HL-60 (cell line): ENCODE data around the gene ABAT.
A peak's percentile ranks its signal among the peaks of the same experiment; 100 is the strongest.

Source experiments
- DNase-seq, 2 experiments: peaks; one replicate each; pipeline ENCODE4 v3.0.0-alpha.2; 2010 to 2020; ENCODE audit warnings: low read depth in 1 of 2, low spot score in 1 of 2
- H3K27ac ChIP-seq: fragments of 250-450 bp; sonication (Bioruptor Pico); replicated peaks from 2 replicates; pipeline ENCODE4 v1.5.1; 2020; ENCODE audit warnings: mild to moderate bottlenecking, moderate library complexity
- H3K27me3 ChIP-seq: fragments of 250-450 bp; sonication (Bioruptor Pico); 2 replicates; pipeline ENCODE4 v1.5.1; 2021; ENCODE audit warnings: mild to moderate bottlenecking, moderate library complexity; ENCODE audit not compliant: insufficient read depth, poor library complexity, severe bottlenecking
- H3K4me3 ChIP-seq: replicated peaks from 2 replicates; pipeline ENCODE4 v1.5.1; 2011; ENCODE audit warnings: mild to moderate bottlenecking, control low read depth, low read length; ENCODE audit not compliant: insufficient read depth
- GABPA ChIP-seq: IDR thresholded peaks from 2 replicates; pipeline ENCODE4 v1.6.1; 2012; ENCODE audit warnings: low read depth
- POLR2AphosphoS5 ChIP-seq: IDR thresholded peaks from 2 replicates; pipeline ENCODE4 v1.6.1; 2012; ENCODE audit warnings: low read depth
- REST ChIP-seq: IDR thresholded peaks from 2 replicates; pipeline ENCODE4 v1.6.1; 2012; ENCODE audit warnings: low read depth; ENCODE audit not compliant: insufficient replicate concordance
- SPI1 ChIP-seq: IDR thresholded peaks from 2 replicates; pipeline ENCODE4 v1.6.1; 2012; ENCODE audit warnings: low read depth, mild to moderate bottlenecking, borderline replicate concordance
- long read RNA-seq: library from polyadenylated mRNA; unstranded; transcript quantifications from one replicate; pipeline ENCODE4 v2.0.0, GENCODE V29; 2020
- TF ChIP-seq, protein P1 (sequence below): IDR thresholded peaks from one replicate; pipeline ENCODE4 v1.5.1; 2011; ENCODE audit warnings: low read length, control low read depth, inconsistent platforms; ENCODE audit not compliant: insufficient read depth

Gene ABAT
- long read RNA-seq, partial matches to known transcripts, result 0 of 5 reads
- long read RNA-seq, other reads (novel, unspliced or antisense), result 5 of 5 reads

DNA sequence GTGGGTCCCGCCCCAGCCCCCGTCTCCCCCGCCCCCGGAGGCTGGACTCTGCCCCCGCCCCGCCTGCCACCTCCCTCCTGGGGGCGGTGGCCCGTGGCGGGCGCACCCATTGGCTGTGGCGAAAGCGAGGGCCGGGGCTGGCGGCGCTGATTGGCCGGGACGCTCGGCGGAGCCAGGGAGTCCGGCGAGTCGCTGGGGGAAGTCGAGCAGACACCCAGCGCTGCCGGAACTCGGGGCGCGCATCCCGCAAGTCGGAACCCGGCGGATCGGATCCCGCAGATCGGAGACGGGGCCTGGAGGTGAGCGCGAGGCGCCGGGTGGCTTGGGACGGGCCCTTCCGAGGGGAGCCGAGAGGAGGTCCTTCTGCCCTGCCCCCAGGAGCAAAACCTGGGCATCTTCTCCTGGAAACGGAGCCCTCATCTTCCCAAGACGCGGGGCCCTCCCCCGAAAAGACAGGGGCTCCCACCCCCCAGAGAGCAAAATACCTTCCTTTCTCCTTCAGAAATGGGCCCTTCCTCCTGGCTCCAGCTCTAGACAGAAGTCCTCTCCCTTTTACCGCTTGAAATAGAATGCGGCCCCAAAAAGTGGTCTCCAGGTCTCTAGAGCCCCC is at the start of gene ABAT:
ABAT (plus strand) TSS at position 205 of the 610 bp plus-strand sequence. CDS start 61,123 bp downstream, outside the sequence.
- Histone ChIP-seq H3K27me3 (no peaks in the 10 kb centered on the region), H3K4me3 (peak within 1 kb of the TSS; percentile 1; the same call in 1 of the 2 replicates), H3K27ac (no peak within 1 kb of the TSS)
- DNase-seq, result peak; percentile 21 to 31
- TF ChIP-seq POLR2AphosphoS5, result no peak
- no peak for TF ChIP-seq GABPA
- no peak for TF ChIP-seq REST

DNA sequence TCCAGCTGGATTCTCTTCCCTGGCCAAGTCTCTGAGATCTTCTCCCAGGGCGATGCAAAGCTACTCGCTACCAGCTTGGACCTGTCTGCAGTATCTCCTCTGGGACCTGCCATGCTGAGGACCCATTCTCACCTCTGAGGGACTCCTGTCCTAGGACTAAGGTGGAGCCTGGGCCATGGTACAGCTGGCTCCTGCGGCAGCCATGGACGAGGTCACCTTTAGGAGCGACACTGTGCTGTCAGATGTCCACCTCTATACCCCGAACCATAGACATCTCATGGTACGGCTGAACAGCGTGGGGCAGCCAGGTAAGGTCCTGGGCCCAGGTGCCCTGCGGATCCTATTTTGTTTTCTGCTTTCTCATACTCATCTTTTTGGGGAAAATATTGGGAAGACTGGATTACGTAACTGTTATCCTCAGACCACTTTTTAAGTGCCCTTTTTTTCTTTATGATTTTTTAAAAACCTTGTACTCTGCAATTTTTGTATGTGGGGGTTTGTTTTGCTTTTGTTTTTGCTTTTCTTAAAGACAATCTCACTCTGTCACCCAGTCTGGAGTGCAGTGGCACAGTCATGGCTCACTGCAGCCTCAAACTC is 48.8 kb upstream of the ABAT start:
- H3K27ac ChIP-seq, result no peak overlapping the region

DNA sequence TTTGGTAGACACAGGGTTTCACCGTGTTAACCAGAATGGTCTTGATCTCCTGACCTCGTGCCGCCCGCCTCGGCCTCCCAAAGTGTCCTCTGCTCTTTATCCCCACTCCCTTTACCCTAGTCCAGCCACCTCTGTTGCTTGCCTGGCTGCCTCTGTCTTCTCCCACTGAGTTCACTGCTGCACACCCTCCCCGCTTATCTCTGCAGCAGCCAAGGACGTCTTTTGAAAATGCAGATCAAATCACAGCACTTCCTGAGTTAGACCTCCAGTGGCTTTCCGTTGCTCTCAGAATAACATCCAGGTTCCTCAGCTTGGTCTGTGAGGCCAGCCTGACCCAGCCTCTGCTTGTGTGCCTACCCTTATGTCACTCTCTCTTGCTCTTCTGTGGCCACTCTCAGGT is 47.5 kb upstream of the ABAT start:
- no peak overlapping the region for H3K4me3 ChIP-seq
- DNase-seq, result no peak

More for the DNA sequence above, 48.8 kb upstream of the ABAT start:
- H3K4me3 ChIP-seq, result no peak overlapping the region
- TF ChIP-seq GABPA, result no peak
- no peak for TF ChIP-seq POLR2AphosphoS5
- TF ChIP-seq, protein P1, sequence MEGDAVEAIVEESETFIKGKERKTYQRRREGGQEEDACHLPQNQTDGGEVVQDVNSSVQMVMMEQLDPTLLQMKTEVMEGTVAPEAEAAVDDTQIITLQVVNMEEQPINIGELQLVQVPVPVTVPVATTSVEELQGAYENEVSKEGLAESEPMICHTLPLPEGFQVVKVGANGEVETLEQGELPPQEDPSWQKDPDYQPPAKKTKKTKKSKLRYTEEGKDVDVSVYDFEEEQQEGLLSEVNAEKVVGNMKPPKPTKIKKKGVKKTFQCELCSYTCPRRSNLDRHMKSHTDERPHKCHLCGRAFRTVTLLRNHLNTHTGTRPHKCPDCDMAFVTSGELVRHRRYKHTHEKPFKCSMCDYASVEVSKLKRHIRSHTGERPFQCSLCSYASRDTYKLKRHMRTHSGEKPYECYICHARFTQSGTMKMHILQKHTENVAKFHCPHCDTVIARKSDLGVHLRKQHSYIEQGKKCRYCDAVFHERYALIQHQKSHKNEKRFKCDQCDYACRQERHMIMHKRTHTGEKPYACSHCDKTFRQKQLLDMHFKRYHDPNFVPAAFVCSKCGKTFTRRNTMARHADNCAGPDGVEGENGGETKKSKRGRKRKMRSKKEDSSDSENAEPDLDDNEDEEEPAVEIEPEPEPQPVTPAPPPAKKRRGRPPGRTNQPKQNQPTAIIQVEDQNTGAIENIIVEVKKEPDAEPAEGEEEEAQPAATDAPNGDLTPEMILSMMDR, result no peak
- no peak for TF ChIP-seq SPI1
- no peak for TF ChIP-seq REST
- DNase-seq, result no peak
- no peaks in the 10 kb centered on the region for H3K27me3 ChIP-seq

More for the DNA sequence above, 47.5 kb upstream of the ABAT start:
- H3K27ac ChIP-seq, result no peak overlapping the region
- H3K27me3 ChIP-seq, result no peaks in the 10 kb centered on the region
- no peak for TF ChIP-seq GABPA
- no peak for TF ChIP-seq REST
- TF ChIP-seq, protein P1, result no peak
- no peak for TF ChIP-seq POLR2AphosphoS5
- no peak for TF ChIP-seq SPI1
